ENCODE measurements around the gene CCNG1.
A peak's percentile ranks its signal among the peaks of the same experiment; 100 is the strongest.
"Not testable (repeated sequence)": the region's sequence is repeated elsewhere in the genome, so short reads cannot be mapped to it uniquely, and the experiment has no call there.

CCNG1 gene

GRCh38 chr5:163444526-163444925 is 7.1 kb downstream of the CCNG1 start:
- no peak for DNase-seq (ENCODE audit: low spot score)

GRCh38 chr5:163445345-163445744 is 8.0 kb downstream of the CCNG1 start:
- no peak for DNase-seq (ENCODE audit: low spot score)

- no peak for DNase-seq (ENCODE audit: low spot score)
Measured at GRCh38 chr5:163447191-163447590, 9.8 kb downstream of the CCNG1 start.

GRCh38 chr5:163447875-163448274 is 10.5 kb downstream of the CCNG1 start:
- no peak for DNase-seq (ENCODE audit: low spot score)

GRCh38 chr5:163448491-163448890 is 11.1 kb downstream of the CCNG1 start:
- DNase-seq (ENCODE audit: low spot score), result no peak

- no peak for DNase-seq (ENCODE audit: low spot score)
Measured at GRCh38 chr5:163451489-163451888, 14.1 kb downstream of the CCNG1 start.

- no peak for DNase-seq (ENCODE audit: low spot score)
Measured at GRCh38 chr5:163453705-163454104, 16.3 kb downstream of the CCNG1 start.

GRCh38 chr5:163455406-163455805 is 18.0 kb downstream of the CCNG1 start:
- not testable (repeated sequence) for DNase-seq (ENCODE audit: low spot score)

- no peak for DNase-seq (ENCODE audit: low spot score)
Measured at GRCh38 chr5:163456029-163456589, 18.7 kb downstream of the CCNG1 start.

GRCh38 chr5:163456840-163457239 is 19.4 kb downstream of the CCNG1 start:
- no peak for DNase-seq (ENCODE audit: low spot score)

- DNase-seq (ENCODE audit: low spot score), result no peak
Measured at GRCh38 chr5:163458778-163459385, 21.5 kb downstream of the CCNG1 start.

- no peak for DNase-seq (ENCODE audit: low spot score)
Measured at GRCh38 chr5:163459462-163459818, 22.0 kb downstream of the CCNG1 start.

GRCh38 chr5:163459819-163460561 is 22.6 kb downstream of the CCNG1 start, which contains the start of gene NUDCD2:
TSS of gene NUDCD2 (minus strand) at chr5:163460102. CDS start at chr5:163460050, 52 bp downstream.
- DNase-seq (ENCODE audit: low spot score), result peak; percentile 98

- DNase-seq (ENCODE audit: low spot score), result no peak
Measured at GRCh38 chr5:163460562-163461171, 23.3 kb downstream of the CCNG1 start, which contains the start of gene HMMR. TSS of gene HMMR (plus strand) at chr5:163460632. CDS start at chr5:163460693, 61 bp downstream.

- DNase-seq (ENCODE audit: low spot score), result no peak
Measured at GRCh38 chr5:163463063-163463435, 25.7 kb downstream of the CCNG1 start.

- DNase-seq (ENCODE audit: low spot score), result no peak
Measured at GRCh38 chr5:163467682-163468081, 30.3 kb downstream of the CCNG1 start.

- no peak for DNase-seq (ENCODE audit: low spot score)
Measured at GRCh38 chr5:163473635-163474243, 36.3 kb downstream of the CCNG1 start.

GRCh38 chr5:163475411-163475810 is 38.0 kb downstream of the CCNG1 start:
- no peak for DNase-seq (ENCODE audit: low spot score)

- no peak for DNase-seq (ENCODE audit: low spot score)
Measured at GRCh38 chr5:163478126-163478981, 41.0 kb downstream of the CCNG1 start.

- no peak for DNase-seq (ENCODE audit: low spot score)
Measured at GRCh38 chr5:163478982-163479271, 41.5 kb downstream of the CCNG1 start.

- no peak for DNase-seq (ENCODE audit: low spot score)
Measured at GRCh38 chr5:163489055-163489744, 51.8 kb downstream of the CCNG1 start.

Measured in Ammon's horn (tissue), 1 donor.